ENCODE results near the gene RGS19. TPM values are rescaled to one million over a fixed set of nuclear protein-coding genes. Genes with fewer than 3 reads are reported as not detected.

The RGS19 gene
- total RNA-seq, 2 donors from 2014 or later, result 7.8 to 14.1 TPM

DNA sequence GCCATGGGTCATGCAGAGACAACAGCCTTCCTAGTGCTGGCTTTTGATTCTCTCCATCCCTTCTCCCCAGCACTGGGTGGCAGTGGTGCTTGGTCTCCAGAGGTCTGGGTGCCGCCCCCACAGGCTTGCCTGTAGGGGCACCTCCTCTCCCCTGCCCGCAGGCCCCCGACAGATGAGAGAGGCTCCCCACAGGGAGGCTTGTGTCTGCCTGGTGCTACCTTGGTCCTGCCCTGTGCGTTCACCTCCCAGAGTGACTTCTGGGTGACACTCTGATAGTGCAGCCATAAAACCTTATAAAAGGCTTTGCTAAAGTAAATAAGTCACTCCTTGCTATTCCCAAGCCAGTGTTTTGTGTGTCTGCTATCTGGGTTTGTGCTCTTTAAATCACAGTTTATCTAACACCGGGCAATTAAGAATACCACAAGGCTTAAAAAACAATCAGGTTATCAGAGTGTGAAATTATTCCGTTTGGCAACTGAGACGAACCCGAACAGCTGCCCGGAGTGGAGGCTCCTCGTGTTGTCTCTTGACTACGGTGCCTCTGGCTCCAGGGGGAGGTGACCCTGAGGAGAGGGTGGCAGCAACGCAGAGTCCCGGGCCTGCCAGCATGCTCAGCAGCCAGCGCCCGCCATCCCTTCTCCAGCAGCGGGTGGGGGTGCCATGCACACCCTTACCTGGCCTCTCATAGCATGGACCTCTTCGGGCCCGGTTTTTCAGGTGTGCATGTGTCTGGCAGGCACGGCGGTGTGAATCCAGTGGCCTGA, 48.8 kb downstream of the RGS19 start:
- H3K36me3 ChIP-seq, result peaks cover 84% of the 10 kb centered on the region
- no peak overlapping the region for H3K4me3 ChIP-seq
- H3K4me1 ChIP-seq, result no peaks in the 10 kb centered on the region
- no peak for DNase-seq (ENCODE audit: low spot score)
- TF ChIP-seq, protein P1, sequence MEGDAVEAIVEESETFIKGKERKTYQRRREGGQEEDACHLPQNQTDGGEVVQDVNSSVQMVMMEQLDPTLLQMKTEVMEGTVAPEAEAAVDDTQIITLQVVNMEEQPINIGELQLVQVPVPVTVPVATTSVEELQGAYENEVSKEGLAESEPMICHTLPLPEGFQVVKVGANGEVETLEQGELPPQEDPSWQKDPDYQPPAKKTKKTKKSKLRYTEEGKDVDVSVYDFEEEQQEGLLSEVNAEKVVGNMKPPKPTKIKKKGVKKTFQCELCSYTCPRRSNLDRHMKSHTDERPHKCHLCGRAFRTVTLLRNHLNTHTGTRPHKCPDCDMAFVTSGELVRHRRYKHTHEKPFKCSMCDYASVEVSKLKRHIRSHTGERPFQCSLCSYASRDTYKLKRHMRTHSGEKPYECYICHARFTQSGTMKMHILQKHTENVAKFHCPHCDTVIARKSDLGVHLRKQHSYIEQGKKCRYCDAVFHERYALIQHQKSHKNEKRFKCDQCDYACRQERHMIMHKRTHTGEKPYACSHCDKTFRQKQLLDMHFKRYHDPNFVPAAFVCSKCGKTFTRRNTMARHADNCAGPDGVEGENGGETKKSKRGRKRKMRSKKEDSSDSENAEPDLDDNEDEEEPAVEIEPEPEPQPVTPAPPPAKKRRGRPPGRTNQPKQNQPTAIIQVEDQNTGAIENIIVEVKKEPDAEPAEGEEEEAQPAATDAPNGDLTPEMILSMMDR (IDR thresholded peaks at IDR 0.05), result no peak
- no peaks in the 10 kb centered on the region for H3K9me3 ChIP-seq
- no peaks in the 10 kb centered on the region for H3K27me3 ChIP-seq
- H3K27ac ChIP-seq, result no peak overlapping the region

DNA sequence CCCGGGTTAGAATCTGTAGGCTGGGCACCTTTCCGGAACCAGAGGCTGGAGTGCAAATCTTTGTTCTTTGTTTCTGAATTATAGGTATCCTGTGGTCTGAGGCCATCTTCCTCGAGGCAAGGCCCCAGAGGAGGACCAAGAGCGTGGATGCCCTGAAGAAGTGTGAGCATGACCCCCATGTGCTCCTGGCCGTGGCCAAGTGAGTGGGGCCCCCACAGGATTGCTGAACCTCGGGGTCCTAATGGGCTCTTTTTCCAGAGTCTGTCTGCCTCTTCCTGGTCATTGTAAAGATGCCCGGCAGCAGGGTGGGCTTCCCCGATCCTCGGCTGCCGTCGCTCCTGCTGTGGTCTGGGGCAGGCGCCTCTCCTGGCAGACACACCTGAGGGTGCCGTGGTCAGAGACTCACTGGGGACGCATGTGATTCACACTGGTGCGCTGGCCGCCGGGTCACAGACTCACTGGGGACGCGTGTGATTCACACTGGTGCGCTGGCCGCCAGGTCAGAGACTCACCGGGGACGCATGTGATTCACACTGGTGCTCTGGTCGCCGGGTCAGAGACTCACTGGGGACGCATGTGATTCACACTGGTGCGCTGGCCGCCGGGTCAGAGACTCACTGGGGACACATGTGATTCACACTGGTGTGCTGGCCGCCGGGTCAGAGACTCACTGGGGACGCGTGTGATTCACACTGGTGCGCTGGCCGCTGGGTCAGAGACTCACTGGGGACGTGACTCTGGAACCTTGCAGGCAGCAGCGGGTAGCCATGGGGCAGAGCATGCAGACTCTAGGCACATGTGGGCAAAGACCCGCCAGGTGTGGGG, 49.8 kb downstream of the RGS19 start:
- H3K27me3 ChIP-seq, result no peaks in the 10 kb centered on the region
- no peak overlapping the region for H3K27ac ChIP-seq

DNA sequence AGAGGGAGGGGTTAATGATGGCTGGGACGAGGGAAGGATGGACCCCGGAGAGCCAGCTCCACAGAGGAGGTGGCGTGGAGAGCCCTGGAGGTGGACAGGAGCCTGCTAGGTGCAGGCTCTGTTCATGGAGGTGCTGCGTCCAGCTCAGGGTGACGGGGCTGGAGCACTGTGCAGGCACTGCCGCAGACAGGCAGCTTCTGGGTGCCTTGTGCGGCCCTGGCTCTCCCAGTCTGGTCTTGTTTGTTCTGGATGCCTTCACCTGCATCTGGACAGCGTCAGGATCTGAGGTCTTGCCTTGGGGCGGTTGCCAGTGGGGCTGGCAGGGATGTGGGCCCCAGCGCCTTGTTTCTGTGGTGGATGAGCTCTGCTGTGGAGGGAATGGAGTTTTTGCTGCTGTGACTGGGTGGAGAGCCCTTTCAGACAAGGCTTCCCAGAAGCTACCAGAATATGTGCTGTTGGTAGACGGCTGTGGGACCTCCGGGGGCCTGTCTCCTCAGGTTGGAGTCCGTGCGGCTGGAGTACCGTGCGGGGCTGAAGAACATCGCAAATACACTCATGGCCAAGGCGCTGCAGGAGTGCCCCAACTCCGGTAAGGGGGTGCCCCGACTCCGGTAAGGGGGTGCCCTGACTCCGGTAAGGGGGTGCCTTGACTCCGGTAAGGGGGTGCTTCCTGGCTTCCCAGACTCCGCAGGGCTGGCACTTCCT, 51.2 kb downstream of the RGS19 start:
- Histone ChIP-seq H3K4me3 (no peak overlapping the region), H3K36me3 (peaks cover 96% of the 10 kb centered on the region), H3K4me1 (no peaks in the 10 kb centered on the region), H3K9me3 (no peaks in the 10 kb centered on the region), H3K27me3 (no peaks in the 10 kb centered on the region), H3K27ac (no peak overlapping the region)
- TF ChIP-seq, protein P1 (IDR thresholded peaks at IDR 0.05), result no peak
- no peak for DNase-seq (ENCODE audit: low spot score)

More for the DNA sequence above, 49.8 kb downstream of the RGS19 start:
- peaks cover 94% of the 10 kb centered on the region for H3K36me3 ChIP-seq
- TF ChIP-seq, protein P1 (IDR thresholded peaks at IDR 0.05), result no peak
- no peaks in the 10 kb centered on the region for H3K4me1 ChIP-seq
- H3K4me3 ChIP-seq, result no peak overlapping the region
- DNase-seq (ENCODE audit: low spot score), result no peak
- no peaks in the 10 kb centered on the region for H3K9me3 ChIP-seq

DNA sequence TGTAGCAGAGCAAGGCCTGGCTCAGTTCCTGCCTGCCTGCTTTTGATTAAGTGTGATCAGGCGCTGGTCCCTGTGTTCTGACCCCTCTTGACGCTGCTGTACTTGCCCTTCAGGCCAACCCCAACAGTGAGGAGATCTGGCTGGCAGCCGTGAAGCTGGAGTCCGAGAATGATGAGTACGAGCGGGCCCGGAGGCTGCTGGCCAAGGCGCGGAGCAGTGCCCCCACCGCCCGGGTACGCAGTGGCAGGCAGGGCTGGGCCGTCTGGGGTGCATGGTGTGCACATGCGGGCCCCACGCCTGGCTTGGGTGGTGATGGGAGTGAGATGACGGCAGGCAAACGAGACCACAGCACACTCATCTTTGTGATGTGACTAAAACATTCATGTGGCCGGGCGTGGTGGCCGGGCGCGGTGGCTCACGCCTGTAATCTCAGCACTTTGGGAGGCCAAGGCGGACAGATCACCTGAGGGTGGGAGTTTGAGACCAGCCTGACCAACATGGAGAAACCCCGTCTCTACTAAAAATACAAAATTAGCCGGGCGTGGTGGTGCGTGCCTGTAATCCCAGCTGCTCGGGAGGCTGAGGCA, 53.4 kb downstream of the RGS19 start:
- H3K36me3 ChIP-seq, result peaks cover 94% of the 10 kb centered on the region
- no peak overlapping the region for H3K27ac ChIP-seq
- no peaks in the 10 kb centered on the region for H3K4me1 ChIP-seq
- TF ChIP-seq, protein P1 (IDR thresholded peaks at IDR 0.05), result no peak
- no peaks in the 10 kb centered on the region for H3K27me3 ChIP-seq
- no peak overlapping the region for H3K4me3 ChIP-seq
- no peak for DNase-seq (ENCODE audit: low spot score)
- no peaks in the 10 kb centered on the region for H3K9me3 ChIP-seq

DNA sequence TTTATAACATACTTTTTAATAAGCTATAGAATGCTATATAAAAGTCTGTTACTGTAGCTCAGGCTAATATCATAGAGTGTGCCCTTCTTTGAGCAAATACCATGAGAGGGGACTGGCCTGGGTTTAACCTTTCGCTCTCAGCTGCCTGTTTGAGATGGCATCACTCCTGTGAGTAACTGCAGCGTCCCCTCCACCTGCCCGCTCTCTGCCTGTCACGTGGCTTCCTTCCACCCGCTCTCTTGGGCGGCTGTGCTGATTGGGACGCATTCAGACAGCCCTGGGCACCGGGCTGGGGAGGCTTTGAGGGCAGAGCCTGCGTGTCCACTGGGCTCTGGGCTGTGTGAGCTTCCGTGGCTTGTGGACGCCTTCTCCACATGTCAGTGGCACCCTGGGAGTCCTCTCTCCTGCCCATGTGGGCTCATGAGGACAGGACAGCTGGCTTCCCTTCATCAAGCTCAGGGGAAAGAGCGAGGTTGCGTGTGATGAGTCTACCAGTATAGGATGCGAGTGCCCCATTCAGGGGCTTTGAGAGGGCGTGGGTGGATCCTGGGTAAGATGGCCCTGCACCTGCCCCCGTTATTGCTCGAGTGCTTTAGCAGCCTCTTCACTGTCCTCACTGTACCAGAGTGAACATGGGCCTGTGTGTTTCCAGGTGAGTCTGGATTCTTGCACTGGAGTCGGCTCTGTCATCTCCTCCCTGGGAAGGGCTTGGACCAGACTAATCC, 54.1 kb downstream of the RGS19 start:
- no peak for DNase-seq (ENCODE audit: low spot score)
- Histone ChIP-seq H3K4me3 (no peak overlapping the region), H3K36me3 (peaks cover 91% of the 10 kb centered on the region), H3K9me3 (no peaks in the 10 kb centered on the region), H3K27me3 (no peaks in the 10 kb centered on the region), H3K27ac (no peak overlapping the region), H3K4me1 (no peaks in the 10 kb centered on the region)
- TF ChIP-seq, protein P1 (IDR thresholded peaks at IDR 0.05), result no peak

All from right atrium auricular region (tissue), 2 donors.